ENCODE data around the gene FAHD2A. TPM values are rescaled to one million over a fixed set of nuclear protein-coding genes. Genes with fewer than 3 reads are reported as not detected.
"Not testable (repeated sequence)": the region's sequence is repeated elsewhere in the genome, so short reads cannot be mapped to it uniquely, and the experiment has no call there.

The FAHD2A gene
- total RNA-seq, 1 experiment from 2014 or later, result 25.4 TPM

DNA sequence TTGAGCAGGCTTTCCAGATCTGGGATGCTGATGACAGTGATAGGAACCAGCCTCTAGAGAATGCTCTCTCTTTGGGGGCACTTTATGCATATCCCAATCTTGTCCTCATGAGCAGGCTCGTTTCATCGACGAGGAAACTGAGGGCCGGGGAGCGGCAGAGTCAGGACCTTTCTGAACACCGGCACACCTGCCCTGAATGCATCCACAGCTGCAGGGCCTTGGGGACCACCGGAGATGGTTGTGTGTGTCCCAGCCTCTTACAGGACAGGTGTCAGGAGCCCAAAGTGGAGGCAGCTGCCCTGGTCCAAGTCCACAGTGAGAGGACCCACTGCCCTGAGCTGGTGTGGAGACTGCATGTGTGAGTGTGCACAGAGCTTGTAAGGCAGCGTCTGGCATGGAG is 47.6 kb upstream of the FAHD2A start:
- no peak overlapping the region for H3K27ac ChIP-seq (ENCODE audit: low read depth, low read length)
- H3K4me1 ChIP-seq (ENCODE audit: control insufficient read depth in 1 of 2, insufficient read depth in 2 of 2, low read length in 2 of 2), result no peaks in the 10 kb centered on the region
- no peak overlapping the region for H3K4me2 ChIP-seq (ENCODE audit: low read length)
- H3K9me3 ChIP-seq (ENCODE audit: control insufficient read depth in 1 of 2, insufficient read depth in 1 of 2, low read depth in 1 of 2, low read length in 2 of 2), result no peaks in the 10 kb centered on the region
- H3K9me2 ChIP-seq (ENCODE audit: insufficient read depth), result no peaks in the 10 kb centered on the region
- no TSS peak for BruUV-seq (replicated peaks)
- no peaks in the 10 kb centered on the region for H3K36me3 ChIP-seq (ENCODE audit: control insufficient read depth in 1 of 2, insufficient read depth in 2 of 2, low read length in 2 of 2)
- intact Hi-C loops (cut with micrococcal nuclease), result no loop called here
- no peak overlapping the region for H2AFZ ChIP-seq (ENCODE audit: low read depth, low read length, poor library complexity, severe bottlenecking)
- H3K27me3 ChIP-seq (ENCODE audit: insufficient read depth, low read length), result no peaks in the 10 kb centered on the region
- ATAC-seq (no peak), DNase-seq (ENCODE audit: low read depth, low spot score) (no peak)
- ChIA-PET CTCF (interaction anchor here (1.0 kb wide), 1 partner anchor 10 kb away, joined by 4 read pairs; no protein-coding TSS in a partner anchor), POLR2A (no interaction called here), RAD21 (ENCODE audit: low non-redundant PET in 1 of 2, low total read pairs in 2 of 2, uncharacterized antibody in 2 of 2, unreplicated experiment in 2 of 2) (no interaction called here)
- TF ChIP-seq CBX3 (IDR thresholded peaks at IDR 0.05; ENCODE audit: low read depth) (no peak), FOSL1 (IDR thresholded peaks at IDR 0.05; ENCODE audit: low read depth) (no peak), SP1 (IDR thresholded peaks at IDR 0.05; ENCODE audit: low read depth) (no peak), YY1 (IDR thresholded peaks at IDR 0.05; ENCODE audit: extremely low read depth, insufficient replicate concordance, low read depth, low read length) (no peak), SRF (IDR thresholded peaks at IDR 0.05; ENCODE audit: low read depth) (no peak), POLR2AphosphoS5 (IDR thresholded peaks at IDR 0.05; ENCODE audit: low read depth, low read length) (no peak), EZH2phosphoT487 (IDR thresholded peaks at IDR 0.05; ENCODE audit: borderline replicate concordance) (no peak), CEBPB (IDR thresholded peaks at IDR 0.05; ENCODE audit: low read depth) (no peak), ZFX (IDR thresholded peaks at IDR 0.05) (no peak), EGR1 (IDR thresholded peaks at IDR 0.05; ENCODE audit: low read depth) (no peak)
- TF ChIP-seq, protein P1, sequence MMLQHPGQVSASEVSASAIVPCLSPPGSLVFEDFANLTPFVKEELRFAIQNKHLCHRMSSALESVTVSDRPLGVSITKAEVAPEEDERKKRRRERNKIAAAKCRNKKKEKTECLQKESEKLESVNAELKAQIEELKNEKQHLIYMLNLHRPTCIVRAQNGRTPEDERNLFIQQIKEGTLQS (IDR thresholded peaks at IDR 0.05), result no peak
- TF ChIP-seq, protein P2, sequence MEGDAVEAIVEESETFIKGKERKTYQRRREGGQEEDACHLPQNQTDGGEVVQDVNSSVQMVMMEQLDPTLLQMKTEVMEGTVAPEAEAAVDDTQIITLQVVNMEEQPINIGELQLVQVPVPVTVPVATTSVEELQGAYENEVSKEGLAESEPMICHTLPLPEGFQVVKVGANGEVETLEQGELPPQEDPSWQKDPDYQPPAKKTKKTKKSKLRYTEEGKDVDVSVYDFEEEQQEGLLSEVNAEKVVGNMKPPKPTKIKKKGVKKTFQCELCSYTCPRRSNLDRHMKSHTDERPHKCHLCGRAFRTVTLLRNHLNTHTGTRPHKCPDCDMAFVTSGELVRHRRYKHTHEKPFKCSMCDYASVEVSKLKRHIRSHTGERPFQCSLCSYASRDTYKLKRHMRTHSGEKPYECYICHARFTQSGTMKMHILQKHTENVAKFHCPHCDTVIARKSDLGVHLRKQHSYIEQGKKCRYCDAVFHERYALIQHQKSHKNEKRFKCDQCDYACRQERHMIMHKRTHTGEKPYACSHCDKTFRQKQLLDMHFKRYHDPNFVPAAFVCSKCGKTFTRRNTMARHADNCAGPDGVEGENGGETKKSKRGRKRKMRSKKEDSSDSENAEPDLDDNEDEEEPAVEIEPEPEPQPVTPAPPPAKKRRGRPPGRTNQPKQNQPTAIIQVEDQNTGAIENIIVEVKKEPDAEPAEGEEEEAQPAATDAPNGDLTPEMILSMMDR (IDR thresholded peaks at IDR 0.05 in 2 of 3, conservative IDR thresholded peaks at IDR 0.05 in 1 of 3; ENCODE audit: borderline replicate concordance in 1 of 3, insufficient read depth in 1 of 3, low read depth in 2 of 3, low read length in 2 of 3), result no peak
- TF ChIP-seq, protein P3, sequence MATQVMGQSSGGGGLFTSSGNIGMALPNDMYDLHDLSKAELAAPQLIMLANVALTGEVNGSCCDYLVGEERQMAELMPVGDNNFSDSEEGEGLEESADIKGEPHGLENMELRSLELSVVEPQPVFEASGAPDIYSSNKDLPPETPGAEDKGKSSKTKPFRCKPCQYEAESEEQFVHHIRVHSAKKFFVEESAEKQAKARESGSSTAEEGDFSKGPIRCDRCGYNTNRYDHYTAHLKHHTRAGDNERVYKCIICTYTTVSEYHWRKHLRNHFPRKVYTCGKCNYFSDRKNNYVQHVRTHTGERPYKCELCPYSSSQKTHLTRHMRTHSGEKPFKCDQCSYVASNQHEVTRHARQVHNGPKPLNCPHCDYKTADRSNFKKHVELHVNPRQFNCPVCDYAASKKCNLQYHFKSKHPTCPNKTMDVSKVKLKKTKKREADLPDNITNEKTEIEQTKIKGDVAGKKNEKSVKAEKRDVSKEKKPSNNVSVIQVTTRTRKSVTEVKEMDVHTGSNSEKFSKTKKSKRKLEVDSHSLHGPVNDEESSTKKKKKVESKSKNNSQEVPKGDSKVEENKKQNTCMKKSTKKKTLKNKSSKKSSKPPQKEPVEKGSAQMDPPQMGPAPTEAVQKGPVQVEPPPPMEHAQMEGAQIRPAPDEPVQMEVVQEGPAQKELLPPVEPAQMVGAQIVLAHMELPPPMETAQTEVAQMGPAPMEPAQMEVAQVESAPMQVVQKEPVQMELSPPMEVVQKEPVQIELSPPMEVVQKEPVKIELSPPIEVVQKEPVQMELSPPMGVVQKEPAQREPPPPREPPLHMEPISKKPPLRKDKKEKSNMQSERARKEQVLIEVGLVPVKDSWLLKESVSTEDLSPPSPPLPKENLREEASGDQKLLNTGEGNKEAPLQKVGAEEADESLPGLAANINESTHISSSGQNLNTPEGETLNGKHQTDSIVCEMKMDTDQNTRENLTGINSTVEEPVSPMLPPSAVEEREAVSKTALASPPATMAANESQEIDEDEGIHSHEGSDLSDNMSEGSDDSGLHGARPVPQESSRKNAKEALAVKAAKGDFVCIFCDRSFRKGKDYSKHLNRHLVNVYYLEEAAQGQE (IDR thresholded peaks at IDR 0.05; ENCODE audit: low read depth), result no peak
- H4K20me1 ChIP-seq (ENCODE audit: insufficient read depth), result no peaks in the 10 kb centered on the region
- H3K9ac ChIP-seq (ENCODE audit: low read length), result no peak overlapping the region
- H3K79me2 ChIP-seq (ENCODE audit: insufficient read depth, low read length), result no peaks in the 10 kb centered on the region
- no peak overlapping the region for H3K4me3 ChIP-seq (replicated peaks in 1 of 2; ENCODE audit: low read depth in 1 of 2, low read length in 2 of 2)

DNA sequence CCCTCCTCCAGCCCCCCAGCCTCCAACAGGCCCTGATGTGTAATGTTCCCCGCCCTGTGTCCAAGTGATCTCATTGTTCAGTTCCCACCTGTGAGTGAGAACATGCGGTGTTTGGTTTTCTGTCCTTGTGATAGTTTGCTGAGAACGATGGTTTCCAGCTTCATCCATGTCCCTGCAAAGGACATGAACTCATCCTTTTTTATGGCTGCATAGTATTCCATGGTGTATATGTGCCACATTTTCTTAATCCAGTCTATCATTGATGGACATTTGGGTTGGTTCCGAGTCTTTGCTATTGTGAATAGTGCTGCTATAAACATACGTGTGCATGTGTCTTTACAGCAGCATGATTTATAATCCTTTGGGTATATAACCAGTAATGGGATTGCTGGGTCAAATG is 47.0 kb upstream of the FAHD2A start:
- H3K9ac ChIP-seq (ENCODE audit: low read length); RAD21 ChIA-PET (ENCODE audit: low non-redundant PET in 1 of 2, low total read pairs in 2 of 2, uncharacterized antibody in 2 of 2, unreplicated experiment in 2 of 2); H4K20me1 ChIP-seq (ENCODE audit: insufficient read depth); H3K4me3 ChIP-seq (replicated peaks in 1 of 2; ENCODE audit: low read depth in 1 of 2, low read length in 2 of 2); H3K4me2 ChIP-seq (ENCODE audit: low read length); POLR2A ChIA-PET; H3K9me3 ChIP-seq (ENCODE audit: control insufficient read depth in 1 of 2, insufficient read depth in 1 of 2, low read depth in 1 of 2, low read length in 2 of 2); intact Hi-C loops (cut with micrococcal nuclease); H3K4me1 ChIP-seq (ENCODE audit: control insufficient read depth in 1 of 2, insufficient read depth in 2 of 2, low read length in 2 of 2); H3K9me2 ChIP-seq (ENCODE audit: insufficient read depth); H2AFZ ChIP-seq (ENCODE audit: low read depth, low read length, poor library complexity, severe bottlenecking); H3K27me3 ChIP-seq (ENCODE audit: insufficient read depth, low read length); H3K27ac ChIP-seq (ENCODE audit: low read depth, low read length); H3K79me2 ChIP-seq (ENCODE audit: insufficient read depth, low read length); DNase-seq (ENCODE audit: low read depth, low spot score); BruUV-seq (replicated peaks); ATAC-seq; H3K36me3 ChIP-seq (ENCODE audit: control insufficient read depth in 1 of 2, insufficient read depth in 2 of 2, low read length in 2 of 2): not testable (repeated sequence)
- CTCF ChIA-PET, result interaction anchor here (1.0 kb wide), 1 partner anchor 10 kb away, joined by 4 read pairs; no protein-coding TSS in a partner anchor

Measured in HCT116 (cell line).